Measurements from ENCODE around the gene PTPRG.

- TF ChIP-seq CTCF (IDR thresholded peaks at IDR 0.05), result no peak
- TF ChIP-seq POLR2A (IDR thresholded peaks at IDR 0.05), result no peak
These were observed 231.7 kb downstream of the PTPRG start for GRCh38 chr3:61793056-61793455.
